Ectodermal cell (in vitro differentiated cells): ENCODE results near the gene SLC6A18.

Source experiments
- H3K27ac ChIP-seq: 2 replicates; pipeline ENCODE4 v1.7.0; 2013; ENCODE audit warnings: mild to moderate bottlenecking, low read depth, low read length; ENCODE audit not compliant: insufficient read depth, poor library complexity, severe bottlenecking
- H3K27me3 ChIP-seq: 2 replicates; pipeline ENCODE4 v1.7.0; 2013; ENCODE audit warnings: mild to moderate bottlenecking, low read length; ENCODE audit not compliant: insufficient read depth, control insufficient read depth, poor library complexity, severe bottlenecking
- H3K36me3 ChIP-seq: one replicate; pipeline ENCODE4 v1.7.0; 2013; ENCODE audit warnings: low read length; ENCODE audit not compliant: control insufficient read depth, insufficient read depth
- H3K4me1 ChIP-seq: one replicate; pipeline ENCODE4 v1.7.0; 2013; ENCODE audit warnings: low read length; ENCODE audit not compliant: control insufficient read depth, insufficient read depth
- H3K4me3 ChIP-seq: 2 replicates; pipeline ENCODE4 v1.7.0; 2013; ENCODE audit warnings: low read depth, low read length, control low read depth; ENCODE audit not compliant: insufficient read depth
- H3K9me3 ChIP-seq: 2 replicates; pipeline ENCODE4 v1.7.0; 2013; ENCODE audit warnings: mild to moderate bottlenecking, low read length, moderate library complexity; ENCODE audit not compliant: control insufficient read depth
- WGBS, 2 experiments: methylation state at CpG; one replicate each; pipeline ENCODE4 v1.1.7; 2013; ENCODE audit warnings: missing lambda C conversion rate in 2 of 2; 5-methylcytosine and 5-hydroxymethylcytosine counted together

SLC6A18 gene

DNA sequence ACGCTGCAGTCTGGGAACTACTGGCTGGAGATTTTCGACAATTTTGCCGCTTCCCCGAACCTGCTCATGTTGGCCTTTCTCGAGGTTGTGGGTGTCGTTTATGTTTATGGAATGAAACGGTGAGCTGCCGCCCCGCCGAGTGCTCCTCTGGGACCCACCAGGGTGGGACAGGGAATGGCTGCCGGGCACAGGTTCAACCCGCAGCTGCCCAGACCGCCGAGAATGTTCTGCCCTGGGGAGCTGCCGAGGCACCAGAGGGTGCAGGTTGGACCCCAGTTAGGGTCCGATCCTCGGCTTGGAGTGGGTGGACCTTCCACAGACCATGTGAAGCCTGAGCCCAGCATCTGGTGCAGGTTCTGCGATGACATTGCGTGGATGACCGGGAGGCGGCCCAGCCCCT lies 19.1 kb downstream of the SLC6A18 start:
- Histone ChIP-seq H3K9me3 (no peaks in the 10 kb centered on the region), H3K27ac (no peak overlapping the region), H3K36me3 (no peaks in the 10 kb centered on the region), H3K4me1 (no peaks in the 10 kb centered on the region), H3K27me3 (peaks cover 8% of the 10 kb centered on the region), H3K4me3 (no peak overlapping the region)
- 90% methylated on average over 21 of the region's 21 CpGs for WGBS, 2 experiments

DNA sequence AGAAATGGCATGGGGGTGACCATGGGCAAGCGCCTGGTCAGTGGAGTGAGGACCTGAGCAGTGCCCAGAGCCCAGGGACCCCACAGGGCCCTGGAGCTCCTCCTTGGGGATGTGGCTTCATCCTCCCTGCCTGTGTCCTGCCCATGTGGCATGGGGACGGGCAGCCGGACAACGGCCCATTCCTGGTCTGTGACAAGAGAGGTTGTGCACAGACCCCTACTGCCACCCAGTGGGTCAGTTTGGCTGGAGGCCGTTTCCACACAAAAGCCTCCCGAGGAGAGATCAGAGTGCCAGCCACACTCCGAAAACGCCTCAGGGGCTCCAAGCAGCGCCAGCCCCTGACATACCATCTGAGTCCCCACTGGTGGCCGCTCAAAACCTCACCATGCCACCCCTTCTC lies 19.8 kb downstream of the SLC6A18 start:
- H3K36me3 ChIP-seq, result no peaks in the 10 kb centered on the region
- 81 to 83% methylated on average over 10 of the region's 10 CpGs for WGBS, 2 experiments
- H3K27ac ChIP-seq, result no peak overlapping the region
- H3K4me1 ChIP-seq, result no peaks in the 10 kb centered on the region
- H3K9me3 ChIP-seq, result no peaks in the 10 kb centered on the region
- H3K27me3 ChIP-seq, result peaks cover 8% of the 10 kb centered on the region
- H3K4me3 ChIP-seq, result no peak overlapping the region

DNA sequence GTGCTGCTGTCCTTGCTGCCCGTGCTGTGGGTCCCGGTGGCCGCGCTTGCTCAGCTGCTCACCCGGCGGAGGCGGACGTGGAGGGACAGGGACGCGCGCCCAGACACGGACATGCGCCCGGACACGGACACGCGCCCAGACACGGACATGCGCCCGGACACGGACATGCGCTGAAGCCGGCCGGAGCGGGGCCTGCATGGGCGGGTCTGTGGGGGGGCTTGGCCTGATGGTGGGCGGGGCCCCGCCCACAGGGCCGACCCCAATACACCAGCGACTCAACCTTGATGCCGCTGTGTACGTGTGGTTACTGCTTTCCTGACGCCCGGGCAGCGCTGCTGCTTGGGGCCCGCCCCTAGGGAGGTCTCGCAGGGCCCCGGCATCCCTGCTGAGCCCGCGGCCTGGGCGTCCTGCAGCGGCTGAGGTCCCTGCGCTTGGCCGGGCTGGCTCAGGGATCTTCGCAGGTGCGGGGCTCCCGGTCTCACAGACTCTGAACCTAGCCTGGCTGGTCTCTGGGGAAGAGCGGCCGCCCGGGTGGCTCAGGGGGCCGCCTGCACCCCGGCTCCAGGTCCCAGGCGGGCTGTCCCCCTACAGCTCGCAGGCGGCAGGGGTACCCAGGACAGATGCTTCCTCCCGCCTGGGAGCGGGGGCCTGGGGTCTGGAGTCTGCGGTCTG lies 20.9 kb downstream of the SLC6A18 start:
- H3K27ac ChIP-seq, result no peak overlapping the region
- H3K4me1 ChIP-seq, result no peaks in the 10 kb centered on the region
- no peaks in the 10 kb centered on the region for H3K36me3 ChIP-seq
- no peak overlapping the region for H3K4me3 ChIP-seq
- H3K9me3 ChIP-seq, result no peaks in the 10 kb centered on the region
- 87 to 90% methylated on average over 58 of the region's 58 CpGs for WGBS, 2 experiments
- H3K27me3 ChIP-seq, result peaks cover 8% of the 10 kb centered on the region

DNA sequence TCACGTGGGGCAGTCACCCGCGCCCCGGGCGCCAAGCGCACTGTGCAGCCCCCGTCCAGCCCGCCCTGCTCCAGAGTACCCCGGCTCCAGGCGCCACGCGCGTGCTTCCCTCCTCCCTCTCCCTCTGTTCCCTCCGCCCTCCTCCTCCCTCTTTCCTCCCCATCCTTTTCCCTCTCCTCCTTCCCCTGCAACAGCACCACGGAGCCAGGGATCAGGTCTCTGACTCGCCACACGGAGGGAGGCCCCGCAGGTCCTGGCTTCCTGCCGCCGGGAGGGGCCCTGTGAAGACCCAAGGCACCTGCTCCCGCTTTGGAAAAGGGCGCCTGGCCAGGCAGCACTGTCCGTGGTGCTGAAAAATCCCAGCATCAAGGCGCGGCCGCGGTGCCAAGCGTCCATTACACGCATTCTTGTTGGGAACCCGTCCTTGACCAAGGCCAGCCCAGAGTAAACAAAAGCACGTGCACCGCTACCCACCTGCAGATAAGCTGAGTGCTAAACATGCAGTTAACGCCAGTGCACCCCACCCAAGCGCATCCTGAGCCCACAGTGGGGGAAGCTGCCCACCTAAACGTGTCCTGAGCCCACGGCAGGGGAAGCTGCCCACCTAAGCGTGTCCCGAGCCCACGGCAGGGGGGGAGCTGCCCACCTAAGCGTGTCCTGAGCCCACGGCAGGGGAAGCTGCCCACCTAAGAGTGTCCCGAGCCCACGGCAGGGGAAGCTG lies 21.7 kb downstream of the SLC6A18 start:
- no peaks in the 10 kb centered on the region for H3K4me1 ChIP-seq
- 38% methylated on average over 43 of the region's 43 CpGs for WGBS, 2 experiments
- H3K4me3 ChIP-seq, result no peak overlapping the region
- H3K36me3 ChIP-seq, result no peaks in the 10 kb centered on the region
- H3K27me3 ChIP-seq, result peaks cover 8% of the 10 kb centered on the region
- H3K27ac ChIP-seq, result no peak overlapping the region
- no peaks in the 10 kb centered on the region for H3K9me3 ChIP-seq

DNA sequence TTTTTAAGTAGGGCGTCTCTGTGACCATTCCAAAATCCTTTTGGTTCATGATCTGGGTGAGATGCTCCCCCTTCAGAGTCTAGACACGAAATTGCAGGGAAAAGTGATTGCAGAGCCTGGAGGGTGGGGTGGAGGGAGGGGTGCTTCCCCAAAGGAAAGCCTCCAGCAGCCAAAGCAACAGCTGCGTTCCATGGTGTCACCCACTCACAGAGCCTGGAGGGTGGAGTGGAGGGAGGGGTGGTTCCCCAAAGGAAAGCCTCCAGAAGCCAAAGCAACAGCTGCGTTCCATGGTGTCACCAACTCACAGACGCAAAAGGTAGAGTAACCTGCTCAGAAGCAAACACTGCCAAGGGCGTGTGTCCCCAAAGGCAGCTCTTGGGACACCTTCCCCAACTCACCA lies 22.6 kb downstream of the SLC6A18 start:
- H3K27ac ChIP-seq, result no peak overlapping the region
- H3K9me3 ChIP-seq, result no peaks in the 10 kb centered on the region
- no peaks in the 10 kb centered on the region for H3K36me3 ChIP-seq
- 83 to 85% methylated on average over 6 of the region's 6 CpGs for WGBS, 2 experiments
- no peaks in the 10 kb centered on the region for H3K4me1 ChIP-seq
- peaks cover 8% of the 10 kb centered on the region for H3K27me3 ChIP-seq
- H3K4me3 ChIP-seq, result no peak overlapping the region

DNA sequence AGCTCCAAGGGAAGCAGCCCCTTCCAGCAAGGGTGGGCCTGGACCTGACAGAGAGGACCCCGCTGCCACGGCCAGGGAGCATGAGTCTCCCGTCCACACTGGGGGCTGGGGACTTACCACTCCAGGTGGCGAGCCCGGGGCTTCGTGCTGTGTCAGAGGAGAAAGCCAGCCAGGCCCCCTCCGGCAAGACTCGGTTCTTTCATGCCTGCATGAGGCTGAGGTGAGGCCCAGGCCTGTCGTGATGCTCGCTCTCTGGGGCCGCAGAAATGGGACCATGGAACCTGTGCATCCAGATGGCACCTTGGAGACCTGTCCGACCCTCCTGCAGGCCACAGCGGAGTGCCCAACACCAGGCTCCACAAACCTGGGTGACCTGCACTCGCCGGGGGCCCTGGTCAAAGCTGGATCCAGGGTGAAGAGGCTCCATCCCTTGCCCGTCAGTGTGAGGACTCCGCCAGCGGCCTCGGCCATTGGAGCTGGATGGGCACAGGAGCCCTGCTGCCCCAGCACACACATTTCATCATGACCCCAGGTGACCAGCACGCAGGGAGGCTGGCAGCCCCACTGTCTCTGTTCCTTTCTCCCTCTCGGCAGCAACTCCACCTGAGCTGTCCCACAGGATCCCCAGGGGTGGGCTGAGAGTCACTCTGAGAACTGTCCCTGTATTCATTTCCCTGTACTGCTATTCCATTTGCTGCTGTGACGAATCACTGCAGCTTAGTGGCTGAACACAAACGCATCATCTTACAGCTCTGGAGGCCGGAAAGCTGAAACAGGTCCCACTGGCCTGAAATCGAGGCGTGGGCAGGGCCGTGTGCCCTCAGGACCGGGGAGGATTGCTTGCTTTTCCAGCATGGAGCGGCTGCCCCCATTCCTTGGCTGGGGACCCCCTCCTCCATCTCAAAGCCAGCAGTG lies 24.4 kb downstream of the SLC6A18 start:
- no peaks in the 10 kb centered on the region for H3K4me1 ChIP-seq
- H3K27me3 ChIP-seq, result peaks cover 8% of the 10 kb centered on the region
- no peaks in the 10 kb centered on the region for H3K36me3 ChIP-seq
- no peak overlapping the region for H3K27ac ChIP-seq
- no peak overlapping the region for H3K4me3 ChIP-seq
- WGBS, 2 experiments, result 85 to 86% methylated on average over 29 of the region's 29 CpGs
- H3K9me3 ChIP-seq, result no peaks in the 10 kb centered on the region

DNA sequence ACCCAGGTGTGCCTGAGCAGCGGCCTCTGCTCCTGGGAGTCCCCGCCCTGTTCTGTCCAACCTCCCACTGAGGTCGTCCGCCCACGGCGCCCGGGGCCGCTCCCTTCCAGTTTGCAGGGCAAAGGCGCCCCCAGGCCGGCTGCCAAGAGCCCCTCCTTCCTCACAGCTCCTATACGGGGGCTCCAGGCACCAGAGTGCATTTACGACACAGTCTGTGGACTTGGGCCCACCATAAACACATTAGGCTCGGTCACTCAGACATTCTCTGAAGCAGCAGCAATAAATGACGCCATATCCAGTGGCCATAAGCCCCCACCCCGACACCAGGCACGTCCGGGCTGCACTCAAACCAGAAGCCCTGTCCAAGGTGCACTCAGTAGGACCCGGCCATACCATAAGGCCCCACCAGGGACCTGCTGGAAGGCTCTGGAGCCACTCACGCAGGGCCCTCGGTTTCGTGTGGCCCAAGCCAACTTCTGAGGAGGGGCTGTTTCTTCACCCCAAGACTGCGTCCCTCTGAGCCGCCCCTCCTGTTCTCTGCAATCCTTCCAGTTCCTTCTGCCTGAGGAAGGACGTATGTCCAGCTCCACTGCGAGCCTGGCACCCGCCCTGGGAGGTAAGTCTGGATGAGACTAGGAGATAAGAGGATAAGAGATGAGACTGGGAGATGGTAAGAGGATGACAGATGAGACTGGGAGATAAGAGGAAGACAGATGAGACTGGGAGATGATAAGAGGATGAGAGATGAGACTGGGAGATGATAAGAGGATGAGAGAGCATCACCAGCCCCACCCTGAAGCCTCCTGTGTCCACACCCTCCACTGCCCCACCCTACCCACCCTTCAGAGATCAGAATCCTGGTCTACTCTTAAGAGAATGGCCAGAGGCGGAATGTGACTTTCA lies 26.7 kb downstream of the SLC6A18 start:
- Histone ChIP-seq H3K36me3 (no peaks in the 10 kb centered on the region), H3K27me3 (peaks cover 5% of the 10 kb centered on the region), H3K4me1 (no peaks in the 10 kb centered on the region), H3K4me3 (no peak overlapping the region), H3K9me3 (no peaks in the 10 kb centered on the region), H3K27ac (no peak overlapping the region)
- 90% methylated on average over 27 of the region's 27 CpGs for WGBS, 2 experiments

DNA sequence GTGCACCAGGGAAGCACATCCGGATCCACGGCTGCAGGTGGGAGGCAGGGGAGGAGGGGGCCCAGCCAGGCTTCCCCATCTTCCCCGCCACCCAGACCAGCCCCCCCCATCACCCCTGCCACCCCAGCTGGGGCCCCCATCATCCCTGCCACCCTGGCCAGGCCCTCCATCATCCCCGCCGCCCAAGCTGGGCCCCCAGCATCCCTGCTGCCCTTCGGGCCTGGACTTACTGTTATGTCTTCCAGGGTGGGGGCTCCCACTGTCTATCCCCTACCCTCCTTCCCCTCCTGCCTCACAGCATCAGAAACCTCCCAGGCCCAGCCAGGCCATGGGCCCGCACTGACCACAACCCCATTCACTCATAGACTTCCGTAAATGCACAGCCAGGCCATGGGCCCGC lies 27.5 kb downstream of the SLC6A18 start:
- no peaks in the 10 kb centered on the region for H3K4me1 ChIP-seq
- H3K4me3 ChIP-seq, result no peak overlapping the region
- no peak overlapping the region for H3K27ac ChIP-seq
- H3K9me3 ChIP-seq, result no peaks in the 10 kb centered on the region
- H3K36me3 ChIP-seq, result no peaks in the 10 kb centered on the region
- no peaks in the 10 kb centered on the region for H3K27me3 ChIP-seq
- 94% methylated on average over 8 to 9 of the region's 9 CpGs for WGBS, 2 experiments

DNA sequence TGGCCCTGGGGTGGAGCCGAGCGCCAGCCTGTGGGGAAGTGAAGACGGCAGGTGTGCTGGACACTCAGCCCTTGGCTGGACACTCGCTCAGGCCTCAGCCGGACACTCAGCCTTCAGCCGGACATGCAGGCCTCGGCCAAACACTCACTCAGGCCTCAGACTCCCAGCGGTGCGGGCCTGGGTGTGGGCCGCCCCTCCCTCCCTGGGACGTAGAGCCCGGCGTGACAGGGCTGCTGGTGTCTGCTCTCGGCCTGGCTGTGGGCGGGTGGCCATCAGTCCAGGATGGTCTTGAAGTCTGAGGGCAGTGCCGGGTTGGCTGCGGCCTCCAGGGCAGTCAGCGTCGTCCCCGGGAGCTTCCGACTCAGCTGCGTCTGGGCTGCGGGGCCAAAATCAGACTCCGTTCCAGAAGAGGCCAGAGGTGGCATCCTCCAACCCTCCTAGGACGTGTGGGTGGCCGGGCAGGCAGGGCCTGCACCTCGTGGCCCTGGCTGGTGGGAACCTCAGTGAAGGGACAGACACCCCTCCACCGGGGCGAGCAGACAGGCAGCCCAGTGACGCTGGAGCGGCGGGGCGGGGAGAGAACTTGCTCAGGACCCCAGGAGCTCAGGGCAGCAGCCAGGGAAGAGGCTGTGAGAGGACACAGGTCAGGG lies 28.4 kb downstream of the SLC6A18 start:
- H3K9me3 ChIP-seq, result no peaks in the 10 kb centered on the region
- 94 to 97% methylated on average over 33 of the region's 33 CpGs for WGBS, 2 experiments
- no peaks in the 10 kb centered on the region for H3K36me3 ChIP-seq
- H3K27me3 ChIP-seq, result no peaks in the 10 kb centered on the region
- no peaks in the 10 kb centered on the region for H3K4me1 ChIP-seq
- H3K27ac ChIP-seq, result no peak overlapping the region
- H3K4me3 ChIP-seq, result no peak overlapping the region
